K562 (cell line): ENCODE measurements around the gene SLC7A4. TPM values are rescaled to one million over a fixed set of nuclear protein-coding genes. Genes with fewer than 3 reads are reported as not detected.

ENCODE experiments used
- ARNT ChIP-seq, 2 experiments: fragments of 450-650 bp; IDR thresholded peaks; 2 replicates each; pipeline ENCODE4 v1.6.1; 2016; ENCODE audit warnings: mild to moderate bottlenecking in 1 of 2
- BHLHE40 ChIP-seq: IDR thresholded peaks from 2 replicates; pipeline ENCODE4 v1.6.1; 2011; ENCODE audit warnings: low read length, improper control_type of control experiment
- CCNT2 ChIP-seq: IDR thresholded peaks from 2 replicates; pipeline ENCODE4 v1.6.1; 2011; ENCODE audit warnings: borderline replicate concordance, low read depth, mild to moderate bottlenecking, moderate library complexity, mixed read lengths, low read length; ENCODE audit not compliant: insufficient read length; ENCODE audit errors: extremely low read depth
- CREM ChIP-seq: IDR thresholded peaks from 2 replicates; pipeline ENCODE4 v1.6.1; 2014; ENCODE audit warnings: antibody characterized with exemption, low read depth
- DDX20 ChIP-seq: fragments of 450-650 bp; IDR thresholded peaks from 2 replicates; pipeline ENCODE4 v1.6.1; 2016; ENCODE audit warnings: missing genetic modification characterization, low read depth, mild to moderate bottlenecking, missing compliant biosample characterization, moderate library complexity
- DIDO1 ChIP-seq: fragments of 450-650 bp; IDR thresholded peaks from 2 replicates; pipeline ENCODE4 v1.6.1; 2016; ENCODE audit warnings: low read depth, missing biosample characterization, missing genetic modification characterization
- GTF2F1 ChIP-seq: IDR thresholded peaks from 2 replicates; pipeline ENCODE4 v1.6.1; 2011; ENCODE audit warnings: low read depth, low read length, improper control_type of control experiment
- HDAC3 ChIP-seq: fragments of 450-650 bp; IDR thresholded peaks from 2 replicates; pipeline ENCODE4 v1.6.1; 2018; ENCODE audit warnings: borderline replicate concordance, mild to moderate bottlenecking, moderate library complexity; ENCODE audit not compliant: partially characterized antibody
- IFI16 ChIP-seq: fragments of 250-450 bp; sonication (Bioruptor Pico); IDR thresholded peaks from 2 replicates; pipeline ENCODE4 v2.1.2; 2022; ENCODE audit warnings: mild to moderate bottlenecking, inconsistent platforms
- KDM2B ChIP-seq: fragments of 250-450 bp; sonication (Bioruptor Pico); IDR thresholded peaks from 2 replicates; pipeline ENCODE4 v1.8.0; 2021; ENCODE audit warnings: mild to moderate bottlenecking, moderate library complexity
- NFE2L1 ChIP-seq: fragments of 450-650 bp; IDR thresholded peaks from 2 replicates; pipeline ENCODE4 v1.6.1; 2016; ENCODE audit warnings: missing genetic modification characterization, low read depth, mild to moderate bottlenecking, missing compliant biosample characterization, moderate library complexity, borderline replicate concordance
- NKRF ChIP-seq: fragments of 450-650 bp; IDR thresholded peaks from 2 replicates; pipeline ENCODE4 v1.6.1; 2016; ENCODE audit warnings: borderline replicate concordance
- OTX1 ChIP-seq: fragments of 450-650 bp; formaldehyde crosslinking; IDR thresholded peaks from 2 replicates; pipeline ENCODE4 v1.4.0; 2022; ENCODE audit warnings: mild to moderate bottlenecking
- POLR2H ChIP-seq: IDR thresholded peaks from 2 replicates; pipeline ENCODE4 v1.6.1; 2016; ENCODE audit warnings: missing genetic modification characterization, low read depth, mild to moderate bottlenecking, control low read depth, missing compliant biosample characterization, moderate library complexity
- RBM15 ChIP-seq: fragments of 200-400 bp; formaldehyde crosslinking; IDR thresholded peaks from 2 replicates; pipeline ENCODE4 v1.6.1; 2018; ENCODE audit warnings: mild to moderate bottlenecking, low read length, moderate library complexity; ENCODE audit not compliant: insufficient read depth
- SRF ChIP-seq, 2 experiments: fragments of 250-450, 450-650 bp in 1 of 2; sonication (Bioruptor Pico) in 1 of 2; sonication (generic) in 1 of 2; formaldehyde crosslinking; IDR thresholded peaks; 2 replicates each; pipeline versions ENCODE4 v1.5.0 to v1.5.1; 2020 to 2022; ENCODE audit warnings: mild to moderate bottlenecking in 1 of 2, missing genetic modification reagents in 1 of 2
- U2AF2 ChIP-seq: fragments of 200-400 bp; formaldehyde crosslinking; optimal IDR thresholded peaks from 2 replicates; pipeline ENCODE3; 2017; ENCODE audit warnings: low read depth, mild to moderate bottlenecking, low read length
- ZFPM2 ChIP-seq: fragments of 250-450 bp; sonication (Bioruptor Pico); IDR thresholded peaks from 2 replicates; pipeline ENCODE4 v1.5.1; 2022; ENCODE audit warnings: mild to moderate bottlenecking
- ZNF311 ChIP-seq: fragments of 250-450 bp; sonication (Bioruptor Pico); IDR thresholded peaks from 2 replicates; pipeline ENCODE4 v1.4.0; 2020; ENCODE audit warnings: mild to moderate bottlenecking, moderate library complexity
- ZNF75A ChIP-seq: fragments of 450-650 bp; formaldehyde crosslinking; IDR thresholded peaks from 2 replicates; pipeline ENCODE4 v1.4.0; 2020; ENCODE audit warnings: mild to moderate bottlenecking
- polyA plus RNA-seq, 8 experiments: library from polyadenylated mRNA; depleted of rRNA in 4 of 8; stranded (reverse) in 5 of 8; unstranded in 3 of 8; fragments of >200 nt; fragmentation: Nextera tagmentation in 2 of 8; fragmentation: Illumina TruSeq in 1 of 8; extraction: Ambion mirVana in 2 of 8; extraction: Trizol in 1 of 8; gene quantifications; 2 replicates each; pipeline versions ENCODE4 v1.2.1 to v1.2.3, GENCODE V29; 2011 to 2014; ENCODE audit warnings: inconsistent platforms in 1 of 8, missing spikeins in 1 of 8
- total RNA-seq, 7 experiments: library from RNA; depleted of rRNA in 6 of 7; stranded (reverse); fragments of >200 nt in 6 of 7; fragmentation: Illumina TruSeq in 2 of 7; extraction: Trizol in 2 of 7; gene quantifications; 2 replicates each; pipeline versions ENCODE4 v1.2.1 to v1.2.3, GENCODE V29; 2011 to 2021; ENCODE audit warnings: low replicate concordance in 1 of 7
- TF ChIP-seq, protein P1 (sequence below): sonication (generic); formaldehyde crosslinking; IDR thresholded peaks from 2 replicates; pipeline ENCODE4 v1.9.0; 2022; ENCODE audit warnings: mild to moderate bottlenecking, missing genetic modification reagents
- TF ChIP-seq, protein P2 (sequence below): sonication (generic); formaldehyde crosslinking; IDR thresholded peaks from 2 replicates; pipeline ENCODE4 v1.8.1; 2022; ENCODE audit warnings: missing genetic modification reagents

The SLC7A4 gene
- total and polyA plus RNA-seq, 9 of the 15 experiments (the other 6 are each of a cell fraction or from before 2014, with no cell fraction given): not detected

GRCh38 chr22:21000987-21001600, 31.3 kb downstream of the SLC7A4 start (continued):
- TF ChIP-seq NKRF: no peak
- no peak for TF ChIP-seq HDAC3
- no peak for TF ChIP-seq DDX20
- no peak for TF ChIP-seq RBM15
- TF ChIP-seq ZFPM2: 0 out of 2 replicates have a peak, but pooled peaks have one; percentile 7
- no peak for TF ChIP-seq KDM2B (CRISPR knock-in tag)
- TF ChIP-seq DIDO1: no peak
- no peak for TF ChIP-seq BHLHE40
- TF ChIP-seq OTX1 (CRISPR knock-in tag): peak; percentile 17
- no peak for TF ChIP-seq NFE2L1 (tag)
- TF ChIP-seq CCNT2: no peak
- TF ChIP-seq GTF2F1: no peak
- TF ChIP-seq ARNT (IDR thresholded peaks at IDR 0.05): no peak
- 0 out of 2 replicates have a peak, but pooled peaks have one; percentile 10 for TF ChIP-seq ZNF75A (CRISPR knock-in tag)
- TF ChIP-seq, protein P1, sequence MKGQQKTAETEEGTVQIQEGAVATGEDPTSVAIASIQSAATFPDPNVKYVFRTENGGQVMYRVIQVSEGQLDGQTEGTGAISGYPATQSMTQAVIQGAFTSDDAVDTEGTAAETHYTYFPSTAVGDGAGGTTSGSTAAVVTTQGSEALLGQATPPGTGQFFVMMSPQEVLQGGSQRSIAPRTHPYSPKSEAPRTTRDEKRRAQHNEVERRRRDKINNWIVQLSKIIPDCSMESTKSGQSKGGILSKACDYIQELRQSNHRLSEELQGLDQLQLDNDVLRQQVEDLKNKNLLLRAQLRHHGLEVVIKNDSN (CRISPR knock-in tag): no peak
- no peak for TF ChIP-seq POLR2H
- 0 out of 2 replicates have a peak, but pooled peaks have one; percentile 59 for TF ChIP-seq IFI16
- TF ChIP-seq, protein P2, sequence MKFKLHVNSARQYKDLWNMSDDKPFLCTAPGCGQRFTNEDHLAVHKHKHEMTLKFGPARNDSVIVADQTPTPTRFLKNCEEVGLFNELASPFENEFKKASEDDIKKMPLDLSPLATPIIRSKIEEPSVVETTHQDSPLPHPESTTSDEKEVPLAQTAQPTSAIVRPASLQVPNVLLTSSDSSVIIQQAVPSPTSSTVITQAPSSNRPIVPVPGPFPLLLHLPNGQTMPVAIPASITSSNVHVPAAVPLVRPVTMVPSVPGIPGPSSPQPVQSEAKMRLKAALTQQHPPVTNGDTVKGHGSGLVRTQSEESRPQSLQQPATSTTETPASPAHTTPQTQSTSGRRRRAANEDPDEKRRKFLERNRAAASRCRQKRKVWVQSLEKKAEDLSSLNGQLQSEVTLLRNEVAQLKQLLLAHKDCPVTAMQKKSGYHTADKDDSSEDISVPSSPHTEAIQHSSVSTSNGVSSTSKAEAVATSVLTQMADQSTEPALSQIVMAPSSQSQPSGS (CRISPR knock-in tag): no peak
- no peak for TF ChIP-seq CREM
- no peak for TF ChIP-seq U2AF2
- 0 out of 4 replicates have a peak, but pooled peaks of 1 of the 2 experiments have one; percentile 10 for TF ChIP-seq SRF (CRISPR knock-in tag; IDR thresholded peaks at IDR 0.05)
- TF ChIP-seq ZNF311: no peak
